HEK293 (cell line): ENCODE results near the gene COL4A3.

ENCODE experiments used
- HOXC10 ChIP-seq: sonication (generic); formaldehyde crosslinking; IDR thresholded peaks from 2 replicates; pipeline ENCODE4 v1.8.1; 2023; ENCODE audit warnings: mild to moderate bottlenecking, missing genetic modification reagents
- HOXD13 ChIP-seq: sonication (generic); formaldehyde crosslinking; IDR thresholded peaks from 2 replicates; pipeline ENCODE4 v1.8.0; 2022; ENCODE audit warnings: missing genetic modification reagents, borderline replicate concordance
- KLF1 ChIP-seq: fragments of 450-650 bp; formaldehyde crosslinking; IDR thresholded peaks from 2 replicates; pipeline ENCODE4 v1.5.1; 2016; ENCODE audit warnings: missing biosample characterization, missing genetic modification characterization
- PRDM10 ChIP-seq: fragments of 450-650 bp; formaldehyde crosslinking; IDR thresholded peaks from 2 replicates; pipeline ENCODE4 v1.5.1; 2016; ENCODE audit warnings: missing biosample characterization, missing genetic modification characterization
- ZEB2 ChIP-seq: fragments of 450-650 bp; formaldehyde crosslinking; IDR thresholded peaks from 2 replicates; pipeline ENCODE4 v1.5.1; 2016; ENCODE audit warnings: missing biosample characterization, missing genetic modification characterization
- ZNF121 ChIP-seq: fragments of 450-650 bp; formaldehyde crosslinking; IDR thresholded peaks from 2 replicates; pipeline ENCODE4 v1.5.1; 2016; ENCODE audit warnings: missing biosample characterization, missing genetic modification characterization
- ZNF146 ChIP-seq: fragments of 450-650 bp; formaldehyde crosslinking; IDR thresholded peaks from 2 replicates; pipeline ENCODE4 v1.5.1; 2016; ENCODE audit warnings: missing biosample characterization, missing genetic modification characterization
- ZNF157 ChIP-seq: fragments of 450-650 bp; formaldehyde crosslinking; IDR thresholded peaks from 2 replicates; pipeline ENCODE4 v1.5.1; 2016; ENCODE audit warnings: missing biosample characterization, missing genetic modification characterization
- ZNF292 ChIP-seq: fragments of 450-650 bp; formaldehyde crosslinking; IDR thresholded peaks from 2 replicates; pipeline ENCODE4 v1.5.1; 2016; ENCODE audit warnings: low read depth, missing biosample characterization, missing genetic modification characterization, borderline replicate concordance
- ZNF324 ChIP-seq: fragments of 450-650 bp; formaldehyde crosslinking; IDR thresholded peaks from 2 replicates; pipeline ENCODE4 v1.5.1; 2016; ENCODE audit warnings: missing biosample characterization, missing genetic modification characterization
- ZNF335 ChIP-seq: fragments of 450-650 bp; formaldehyde crosslinking; conservative IDR thresholded peaks from 2 replicates; pipeline ENCODE4 v1.5.1; 2016; ENCODE audit warnings: missing biosample characterization, missing genetic modification characterization
- ZNF366 ChIP-seq: fragments of 450-650 bp; formaldehyde crosslinking; conservative IDR thresholded peaks from 2 replicates; pipeline ENCODE4 v1.5.1; 2016; ENCODE audit warnings: missing biosample characterization, missing genetic modification characterization
- ZNF585B ChIP-seq: fragments of 450-650 bp; formaldehyde crosslinking; IDR thresholded peaks from 2 replicates; pipeline ENCODE4 v1.5.1; 2016; ENCODE audit warnings: missing biosample characterization, missing genetic modification characterization
- ZNF621 ChIP-seq: fragments of 450-650 bp; formaldehyde crosslinking; IDR thresholded peaks from 2 replicates; pipeline ENCODE4 v1.5.1; 2017; ENCODE audit warnings: missing biosample characterization, missing genetic modification characterization
- ZNF629 ChIP-seq: fragments of 450-650 bp; formaldehyde crosslinking; IDR thresholded peaks from 2 replicates; pipeline ENCODE4 v1.5.1; 2017; ENCODE audit warnings: missing biosample characterization, missing genetic modification characterization
- ZNF639 ChIP-seq: fragments of 450-650 bp; formaldehyde crosslinking; IDR thresholded peaks from 2 replicates; pipeline ENCODE4 v1.5.1; 2016; ENCODE audit warnings: missing biosample characterization, missing genetic modification characterization
- ZNF677 ChIP-seq: fragments of 450-650 bp; IDR thresholded peaks from 2 replicates; pipeline ENCODE4 v1.5.0; 2018; ENCODE audit warnings: missing biosample characterization, mild to moderate bottlenecking, missing genetic modification characterization, moderate library complexity
- ZNF692 ChIP-seq: fragments of 450-650 bp; formaldehyde crosslinking; IDR thresholded peaks from 2 replicates; pipeline ENCODE4 v1.5.1; 2016; ENCODE audit warnings: missing biosample characterization, missing genetic modification characterization
- ZNF76 ChIP-seq: fragments of 450-650 bp; formaldehyde crosslinking; IDR thresholded peaks from 2 replicates; pipeline ENCODE4; 2016; ENCODE audit warnings: low read depth, missing biosample characterization, missing genetic modification characterization, borderline replicate concordance
- ZNF777 ChIP-seq: fragments of 450-650 bp; formaldehyde crosslinking; IDR thresholded peaks from 2 replicates; pipeline ENCODE4 v1.5.1; 2017; ENCODE audit warnings: missing biosample characterization, missing genetic modification characterization, borderline replicate concordance
- ZSCAN30 ChIP-seq: fragments of 450-650 bp; IDR thresholded peaks from 2 replicates; pipeline ENCODE4 v1.5.1; 2018; ENCODE audit warnings: missing biosample characterization, mild to moderate bottlenecking, missing genetic modification characterization, moderate library complexity
- TF ChIP-seq, protein P1 (sequence below): fragments of 450-650 bp; formaldehyde crosslinking; IDR thresholded peaks from 2 replicates; pipeline ENCODE4 v1.5.1; 2016; ENCODE audit warnings: missing biosample characterization, missing genetic modification characterization
- TF ChIP-seq, protein P2 (sequence below): fragments of 450-650 bp; formaldehyde crosslinking; IDR thresholded peaks from 2 replicates; pipeline ENCODE4 v1.5.1; 2017; ENCODE audit warnings: missing biosample characterization, missing genetic modification characterization
- TF ChIP-seq, protein P3 (sequence below): fragments of 450-650 bp; formaldehyde crosslinking; IDR thresholded peaks from 2 replicates; pipeline ENCODE4 v1.5.1; 2016; ENCODE audit warnings: missing biosample characterization, missing genetic modification characterization
- TF ChIP-seq, protein P4 (sequence below): fragments of 450-650 bp; formaldehyde crosslinking; IDR thresholded peaks from 2 replicates; pipeline ENCODE4 v1.5.1; 2016; ENCODE audit warnings: missing biosample characterization, missing genetic modification characterization

The COL4A3 gene

DNA sequence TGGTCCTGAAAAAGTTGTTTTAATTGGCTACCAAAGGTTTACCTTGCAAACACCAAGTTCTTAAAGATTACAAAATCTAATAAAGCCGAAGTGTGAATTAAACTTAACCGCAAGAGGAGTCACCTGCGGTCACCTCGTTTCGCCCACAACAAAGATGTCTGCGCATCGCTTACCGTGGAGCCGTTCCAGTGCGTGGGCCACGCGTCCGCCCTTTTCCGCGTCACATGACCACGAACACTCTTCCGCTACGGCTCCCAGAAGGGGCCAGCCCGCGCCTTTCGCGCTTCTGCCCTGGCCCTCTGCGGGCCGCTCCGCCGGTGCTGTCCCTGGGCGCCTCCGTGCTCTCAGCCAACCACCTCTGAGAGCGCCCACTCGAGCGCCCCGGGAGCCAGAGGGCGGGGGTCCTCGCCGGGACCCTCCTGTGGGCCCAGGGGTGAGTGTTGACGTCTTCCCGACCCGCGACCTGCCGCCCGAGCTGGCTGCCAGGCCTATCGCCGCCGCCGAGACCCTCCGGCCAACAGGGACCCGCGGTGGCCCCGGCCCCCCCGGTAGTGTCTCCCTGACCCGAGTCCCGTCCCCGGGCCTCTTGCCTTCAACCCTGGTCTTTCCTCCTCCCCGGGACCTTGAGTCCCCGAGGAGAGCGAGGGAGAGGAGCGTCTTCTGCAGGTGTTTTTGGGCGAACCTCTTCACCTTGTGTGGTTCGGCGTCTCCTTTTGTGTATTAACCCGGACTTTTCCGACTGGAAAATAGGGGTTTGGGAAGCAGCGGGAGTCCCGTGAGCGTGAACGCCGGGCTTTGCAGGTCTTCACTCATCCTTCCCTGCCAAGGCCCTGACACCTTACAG lies 160.8 kb downstream of the COL4A3 start, which contains the start of gene MFF (continued):
- TF ChIP-seq, protein P1, sequence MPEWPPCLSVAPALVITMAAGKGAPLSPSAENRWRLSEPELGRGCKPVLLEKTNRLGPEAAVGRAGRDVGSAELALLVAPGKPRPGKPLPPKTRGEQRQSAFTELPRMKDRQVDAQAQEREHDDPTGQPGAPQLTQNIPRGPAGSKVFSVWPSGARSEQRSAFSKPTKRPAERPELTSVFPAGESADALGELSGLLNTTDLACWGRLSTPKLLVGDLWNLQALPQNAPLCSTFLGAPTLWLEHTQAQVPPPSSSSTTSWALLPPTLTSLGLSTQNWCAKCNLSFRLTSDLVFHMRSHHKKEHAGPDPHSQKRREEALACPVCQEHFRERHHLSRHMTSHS (tag by site-specific recombination): no peak
- 0 out of 2 replicates have a peak, but pooled peaks have one; percentile 39 for TF ChIP-seq ZNF639 (tag by site-specific recombination)
- TF ChIP-seq ZNF292: no peak
- no peak for TF ChIP-seq ZNF366
- TF ChIP-seq ZNF621: no peak
- TF ChIP-seq ZNF76 (tag by site-specific recombination): peak; percentile 81
- no peak for TF ChIP-seq ZNF677 (tag by site-specific recombination)
- TF ChIP-seq ZSCAN30 (tag by site-specific recombination): peak; percentile 76
- TF ChIP-seq ZNF157 (tag by site-specific recombination): no peak
- TF ChIP-seq ZNF121 (tag by site-specific recombination): no peak
- TF ChIP-seq, protein P2, sequence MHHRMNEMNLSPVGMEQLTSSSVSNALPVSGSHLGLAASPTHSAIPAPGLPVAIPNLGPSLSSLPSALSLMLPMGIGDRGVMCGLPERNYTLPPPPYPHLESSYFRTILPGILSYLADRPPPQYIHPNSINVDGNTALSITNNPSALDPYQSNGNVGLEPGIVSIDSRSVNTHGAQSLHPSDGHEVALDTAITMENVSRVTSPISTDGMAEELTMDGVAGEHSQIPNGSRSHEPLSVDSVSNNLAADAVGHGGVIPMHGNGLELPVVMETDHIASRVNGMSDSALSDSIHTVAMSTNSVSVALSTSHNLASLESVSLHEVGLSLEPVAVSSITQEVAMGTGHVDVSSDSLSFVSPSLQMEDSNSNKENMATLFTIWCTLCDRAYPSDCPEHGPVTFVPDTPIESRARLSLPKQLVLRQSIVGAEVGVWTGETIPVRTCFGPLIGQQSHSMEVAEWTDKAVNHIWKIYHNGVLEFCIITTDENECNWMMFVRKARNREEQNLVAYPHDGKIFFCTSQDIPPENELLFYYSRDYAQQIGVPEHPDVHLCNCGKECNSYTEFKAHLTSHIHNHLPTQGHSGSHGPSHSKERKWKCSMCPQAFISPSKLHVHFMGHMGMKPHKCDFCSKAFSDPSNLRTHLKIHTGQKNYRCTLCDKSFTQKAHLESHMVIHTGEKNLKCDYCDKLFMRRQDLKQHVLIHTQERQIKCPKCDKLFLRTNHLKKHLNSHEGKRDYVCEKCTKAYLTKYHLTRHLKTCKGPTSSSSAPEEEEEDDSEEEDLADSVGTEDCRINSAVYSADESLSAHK: no peak
- peak; percentile 77 for TF ChIP-seq ZNF692 (tag by site-specific recombination)
- TF ChIP-seq ZNF629 (tag by site-specific recombination): peak; percentile 62
- TF ChIP-seq, protein P3, sequence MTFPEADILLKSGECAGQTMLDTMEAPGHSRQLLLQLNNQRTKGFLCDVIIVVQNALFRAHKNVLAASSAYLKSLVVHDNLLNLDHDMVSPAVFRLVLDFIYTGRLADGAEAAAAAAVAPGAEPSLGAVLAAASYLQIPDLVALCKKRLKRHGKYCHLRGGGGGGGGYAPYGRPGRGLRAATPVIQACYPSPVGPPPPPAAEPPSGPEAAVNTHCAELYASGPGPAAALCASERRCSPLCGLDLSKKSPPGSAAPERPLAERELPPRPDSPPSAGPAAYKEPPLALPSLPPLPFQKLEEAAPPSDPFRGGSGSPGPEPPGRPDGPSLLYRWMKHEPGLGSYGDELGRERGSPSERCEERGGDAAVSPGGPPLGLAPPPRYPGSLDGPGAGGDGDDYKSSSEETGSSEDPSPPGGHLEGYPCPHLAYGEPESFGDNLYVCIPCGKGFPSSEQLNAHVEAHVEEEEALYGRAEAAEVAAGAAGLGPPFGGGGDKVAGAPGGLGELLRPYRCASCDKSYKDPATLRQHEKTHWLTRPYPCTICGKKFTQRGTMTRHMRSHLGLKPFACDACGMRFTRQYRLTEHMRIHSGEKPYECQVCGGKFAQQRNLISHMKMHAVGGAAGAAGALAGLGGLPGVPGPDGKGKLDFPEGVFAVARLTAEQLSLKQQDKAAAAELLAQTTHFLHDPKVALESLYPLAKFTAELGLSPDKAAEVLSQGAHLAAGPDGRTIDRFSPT: no peak
- no peak for TF ChIP-seq HOXC10 (CRISPR knock-in tag)
- TF ChIP-seq ZNF324: 0 out of 2 replicates have a peak, but pooled peaks have one; percentile 51
- no peak; the same call in 1 of the 2 replicates for TF ChIP-seq ZNF335 (tag by site-specific recombination)
- peak; percentile 85 for TF ChIP-seq ZEB2 (tag by site-specific recombination)
- TF ChIP-seq ZNF585B (tag by site-specific recombination): no peak
- no peak for TF ChIP-seq HOXD13 (CRISPR knock-in tag)
- TF ChIP-seq, protein P4, sequence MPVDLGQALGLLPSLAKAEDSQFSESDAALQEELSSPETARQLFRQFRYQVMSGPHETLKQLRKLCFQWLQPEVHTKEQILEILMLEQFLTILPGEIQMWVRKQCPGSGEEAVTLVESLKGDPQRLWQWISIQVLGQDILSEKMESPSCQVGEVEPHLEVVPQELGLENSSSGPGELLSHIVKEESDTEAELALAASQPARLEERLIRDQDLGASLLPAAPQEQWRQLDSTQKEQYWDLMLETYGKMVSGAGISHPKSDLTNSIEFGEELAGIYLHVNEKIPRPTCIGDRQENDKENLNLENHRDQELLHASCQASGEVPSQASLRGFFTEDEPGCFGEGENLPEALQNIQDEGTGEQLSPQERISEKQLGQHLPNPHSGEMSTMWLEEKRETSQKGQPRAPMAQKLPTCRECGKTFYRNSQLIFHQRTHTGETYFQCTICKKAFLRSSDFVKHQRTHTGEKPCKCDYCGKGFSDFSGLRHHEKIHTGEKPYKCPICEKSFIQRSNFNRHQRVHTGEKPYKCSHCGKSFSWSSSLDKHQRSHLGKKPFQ (tag by site-specific recombination): no peak
- no peak for TF ChIP-seq ZNF777 (tag by site-specific recombination)
- TF ChIP-seq KLF1 (tag by site-specific recombination): peak; percentile 54; the same call in 1 of the 2 replicates
- TF ChIP-seq PRDM10: peak; percentile 35; the same call in 1 of the 2 replicates
- peak; percentile 57; the same call in 1 of the 2 replicates for TF ChIP-seq ZNF146
